PFSK-1 (cell line): Measurements from ENCODE around the gene GSAP.

Source experiments
- POLR2AphosphoS5 ChIP-seq: IDR thresholded peaks from 2 replicates; pipeline ENCODE4 v1.6.1; 2012; ENCODE audit warnings: low read depth, mild to moderate bottlenecking, control low read depth, low read length, moderate library complexity
- SIN3A ChIP-seq: IDR thresholded peaks from 2 replicates; pipeline ENCODE4 v1.6.1; 2012; ENCODE audit warnings: mild to moderate bottlenecking, low read length, moderate library complexity, borderline replicate concordance; ENCODE audit not compliant: insufficient read depth
- TAF1 ChIP-seq: IDR thresholded peaks from 2 replicates; pipeline ENCODE4 v1.6.1; 2012; ENCODE audit warnings: low read length, control low read depth, borderline replicate concordance; ENCODE audit not compliant: insufficient read depth
- TF ChIP-seq, protein P1 (sequence below), 2 experiments: IDR thresholded peaks; 2 replicates each; pipeline versions ENCODE4 v1.6.1 to v1.8.0; 2011 to 2012; ENCODE audit warnings: low read depth in 2 of 2, low read length in 2 of 2, control low read depth in 1 of 2, inconsistent platforms in 1 of 2, mild to moderate bottlenecking in 1 of 2, moderate library complexity in 1 of 2; ENCODE audit not compliant: insufficient read depth in 1 of 2

DNA sequence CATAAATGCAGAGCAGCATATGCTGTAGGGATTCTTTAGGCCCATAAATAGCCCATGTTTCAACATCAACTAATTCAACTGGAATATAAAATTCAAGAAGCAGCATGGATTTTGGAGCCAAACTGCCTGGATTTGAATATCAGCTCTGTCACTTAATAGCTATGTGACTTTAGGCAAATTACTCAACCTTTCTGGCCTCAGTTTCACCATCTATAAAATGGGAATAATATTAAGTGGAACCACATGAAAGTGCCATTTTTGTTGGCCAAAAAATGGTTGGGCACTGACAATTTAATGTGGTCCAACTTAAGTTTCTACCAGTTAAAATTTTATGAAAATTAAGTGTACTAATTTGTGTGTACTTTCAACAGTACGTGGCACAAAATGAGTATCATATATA is 98.1 kb downstream of the GSAP start:
- no peak for TF ChIP-seq TAF1
- TF ChIP-seq POLR2AphosphoS5: no peak
- TF ChIP-seq, protein P1, sequence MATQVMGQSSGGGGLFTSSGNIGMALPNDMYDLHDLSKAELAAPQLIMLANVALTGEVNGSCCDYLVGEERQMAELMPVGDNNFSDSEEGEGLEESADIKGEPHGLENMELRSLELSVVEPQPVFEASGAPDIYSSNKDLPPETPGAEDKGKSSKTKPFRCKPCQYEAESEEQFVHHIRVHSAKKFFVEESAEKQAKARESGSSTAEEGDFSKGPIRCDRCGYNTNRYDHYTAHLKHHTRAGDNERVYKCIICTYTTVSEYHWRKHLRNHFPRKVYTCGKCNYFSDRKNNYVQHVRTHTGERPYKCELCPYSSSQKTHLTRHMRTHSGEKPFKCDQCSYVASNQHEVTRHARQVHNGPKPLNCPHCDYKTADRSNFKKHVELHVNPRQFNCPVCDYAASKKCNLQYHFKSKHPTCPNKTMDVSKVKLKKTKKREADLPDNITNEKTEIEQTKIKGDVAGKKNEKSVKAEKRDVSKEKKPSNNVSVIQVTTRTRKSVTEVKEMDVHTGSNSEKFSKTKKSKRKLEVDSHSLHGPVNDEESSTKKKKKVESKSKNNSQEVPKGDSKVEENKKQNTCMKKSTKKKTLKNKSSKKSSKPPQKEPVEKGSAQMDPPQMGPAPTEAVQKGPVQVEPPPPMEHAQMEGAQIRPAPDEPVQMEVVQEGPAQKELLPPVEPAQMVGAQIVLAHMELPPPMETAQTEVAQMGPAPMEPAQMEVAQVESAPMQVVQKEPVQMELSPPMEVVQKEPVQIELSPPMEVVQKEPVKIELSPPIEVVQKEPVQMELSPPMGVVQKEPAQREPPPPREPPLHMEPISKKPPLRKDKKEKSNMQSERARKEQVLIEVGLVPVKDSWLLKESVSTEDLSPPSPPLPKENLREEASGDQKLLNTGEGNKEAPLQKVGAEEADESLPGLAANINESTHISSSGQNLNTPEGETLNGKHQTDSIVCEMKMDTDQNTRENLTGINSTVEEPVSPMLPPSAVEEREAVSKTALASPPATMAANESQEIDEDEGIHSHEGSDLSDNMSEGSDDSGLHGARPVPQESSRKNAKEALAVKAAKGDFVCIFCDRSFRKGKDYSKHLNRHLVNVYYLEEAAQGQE (IDR thresholded peaks at IDR 0.05; ENCODE audit: insufficient read depth in 1 of 2, low read depth in 2 of 2, low read length in 2 of 2): no peak
- TF ChIP-seq SIN3A: no peak
